HepG2 (cell line): ENCODE measurements around the gene PPP1R15A. TPM values are rescaled to one million over a fixed set of nuclear protein-coding genes. Genes with fewer than 3 reads are reported as not detected.
A peak's percentile ranks its signal among the peaks of the same experiment; 100 is the strongest.

Experiments
- ESRRA ChIP-seq: sonication (generic); formaldehyde crosslinking; IDR thresholded peaks from 2 replicates; pipeline ENCODE4 v1.5.1; 2020; ENCODE audit warnings: mild to moderate bottlenecking, low read depth, missing genetic modification reagents
- GATAD1 ChIP-seq: IDR thresholded peaks from 2 replicates; pipeline ENCODE4 v1.6.1; 2016; ENCODE audit warnings: missing genetic modification reagents, missing compliant biosample characterization
- KLF6 ChIP-seq: IDR thresholded peaks from 2 replicates; pipeline ENCODE4 v1.8.0; 2016; ENCODE audit warnings: missing biosample characterization, missing genetic modification reagents
- KMT2B ChIP-seq: IDR thresholded peaks from 2 replicates; pipeline ENCODE4 v1.6.1; 2016; ENCODE audit warnings: missing genetic modification reagents, missing compliant biosample characterization
- MED1 ChIP-seq: sonication (generic); formaldehyde crosslinking; IDR thresholded peaks from 2 replicates; pipeline ENCODE4 v1.4.0; 2020; ENCODE audit warnings: missing genetic modification reagents
- MTA3 ChIP-seq: sonication (generic); formaldehyde crosslinking; IDR thresholded peaks from 2 replicates; pipeline ENCODE4 v1.4.0; 2020; ENCODE audit warnings: missing genetic modification reagents
- RCOR2 ChIP-seq: IDR thresholded peaks from 2 replicates; pipeline ENCODE4 v1.6.1; 2016; ENCODE audit warnings: missing biosample characterization, missing genetic modification reagents
- RFX3 ChIP-seq: IDR thresholded peaks from 2 replicates; pipeline ENCODE4 v1.6.1; 2016; ENCODE audit warnings: missing biosample characterization, missing genetic modification reagents
- SALL1 ChIP-seq: sonication (generic); formaldehyde crosslinking; IDR thresholded peaks from 2 replicates; pipeline ENCODE4 v1.8.0; 2022; ENCODE audit warnings: mild to moderate bottlenecking, missing genetic modification reagents
- SETDB1 ChIP-seq: sonication (generic); formaldehyde crosslinking; IDR thresholded peaks from 2 replicates; pipeline ENCODE4 v1.5.1; 2020; ENCODE audit warnings: missing genetic modification reagents, mild to moderate bottlenecking, borderline replicate concordance
- SMAD3 ChIP-seq: sonication (generic); formaldehyde crosslinking; IDR thresholded peaks from 2 replicates; pipeline ENCODE4 v1.4.0; 2020; ENCODE audit warnings: missing genetic modification reagents
- SRSF9 ChIP-seq: fragments of 200-400 bp; formaldehyde crosslinking; IDR thresholded peaks from 2 replicates; pipeline ENCODE4 v1.6.1; 2018; ENCODE audit warnings: borderline replicate concordance, mild to moderate bottlenecking, low read depth, low read length; ENCODE audit not compliant: insufficient read depth, poor library complexity, severe bottlenecking
- TAF1 ChIP-seq: sonication (generic); formaldehyde crosslinking; IDR thresholded peaks from 2 replicates; pipeline ENCODE4 v1.4.0; 2020; ENCODE audit warnings: missing genetic modification reagents
- TCF7 ChIP-seq: sonication (generic); IDR thresholded peaks from 2 replicates; pipeline ENCODE4 v1.6.1; 2016; ENCODE audit warnings: antibody characterized with exemption, low read depth
- TMF1 ChIP-seq: sonication (generic); formaldehyde crosslinking; IDR thresholded peaks from 2 replicates; pipeline ENCODE4 v1.8.1; 2022; ENCODE audit warnings: low read depth, missing genetic modification reagents
- ZFAT ChIP-seq: sonication (generic); formaldehyde crosslinking; conservative IDR thresholded peaks from 2 replicates; pipeline ENCODE4 v1.8.1; 2023; ENCODE audit warnings: missing genetic modification reagents, inconsistent platforms
- ZFP1 ChIP-seq: IDR thresholded peaks from 2 replicates; pipeline ENCODE4 v1.6.1; 2016
- ZNF337 ChIP-seq: sonication (generic); formaldehyde crosslinking; IDR thresholded peaks from 2 replicates; pipeline ENCODE4 v1.5.1; 2020; ENCODE audit warnings: missing genetic modification reagents, low read depth, mild to moderate bottlenecking, borderline replicate concordance
- ZNF432 ChIP-seq: sonication (generic); formaldehyde crosslinking; IDR thresholded peaks from 2 replicates; pipeline ENCODE4 v1.5.0; 2020; ENCODE audit warnings: missing genetic modification reagents, mild to moderate bottlenecking, borderline replicate concordance
- ZNF557 ChIP-seq: sonication (generic); formaldehyde crosslinking; IDR thresholded peaks from 2 replicates; pipeline ENCODE4 v1.4.0; 2020; ENCODE audit warnings: missing genetic modification reagents
- ZNF563 ChIP-seq: sonication (generic); formaldehyde crosslinking; IDR thresholded peaks from 2 replicates; pipeline ENCODE4 v1.8.0; 2022; ENCODE audit warnings: mild to moderate bottlenecking, moderate library complexity, missing genetic modification reagents
- ZNF746 ChIP-seq: sonication (generic); formaldehyde crosslinking; IDR thresholded peaks from 2 replicates; pipeline ENCODE4 v1.8.0; 2022; ENCODE audit warnings: mild to moderate bottlenecking, missing genetic modification reagents
- ZNF747 ChIP-seq: sonication (generic); formaldehyde crosslinking; IDR thresholded peaks from 2 replicates; pipeline ENCODE4 v1.8.1; 2023; ENCODE audit warnings: missing genetic modification reagents, mild to moderate bottlenecking, borderline replicate concordance
- polyA plus RNA-seq, 8 experiments: library from polyadenylated mRNA; depleted of rRNA in 3 of 8; stranded (reverse) in 7 of 8; unstranded in 1 of 8; fragments of >200 nt; fragmentation: Illumina TruSeq in 4 of 8; extraction: Trizol in 4 of 8; gene quantifications; 2 replicates each; pipeline versions ENCODE4 v1.2.1 to v1.2.3, GENCODE V29; 2011 to 2016; ENCODE audit warnings: low read depth in 4 of 8, missing spikeins in 1 of 8, mixed read lengths in 1 of 8; ENCODE audit not compliant: insufficient read depth in 1 of 8
- total RNA-seq, 5 experiments: library from RNA; depleted of rRNA; stranded (reverse); fragments of >200 nt; fragmentation: Illumina TruSeq; extraction: Trizol; gene quantifications; 2 replicates each; pipeline ENCODE4 v1.2.3, GENCODE V29; 2016; ENCODE audit warnings: low read depth in 1 of 5
- TF ChIP-seq, protein P1 (sequence below): IDR thresholded peaks from 2 replicates; pipeline ENCODE4 v1.6.1; 2016; ENCODE audit warnings: low read depth
- TF ChIP-seq, protein P2 (sequence below): sonication (generic); formaldehyde crosslinking; conservative IDR thresholded peaks from 2 replicates; pipeline ENCODE4 v1.4.0; 2020; ENCODE audit warnings: missing genetic modification reagents
- TF ChIP-seq, protein P3 (sequence below): IDR thresholded peaks from 2 replicates; pipeline ENCODE4 v1.6.1; 2016
- TF ChIP-seq, protein P4 (sequence below): sonication (generic); formaldehyde crosslinking; IDR thresholded peaks from 2 replicates; pipeline ENCODE4 v1.5.0; 2020; ENCODE audit warnings: missing genetic modification reagents, mild to moderate bottlenecking, borderline replicate concordance
- TF ChIP-seq, protein P5 (sequence below): sonication (generic); formaldehyde crosslinking; IDR thresholded peaks from 2 replicates; pipeline ENCODE4 v1.4.0; 2020; ENCODE audit warnings: missing genetic modification reagents

PPP1R15A gene
- total and polyA plus RNA-seq, 2 of the 13 experiments (the other 11 are each of a cell fraction or from before 2014, with no cell fraction given) = 15.6 to 18.5 TPM

DNA sequence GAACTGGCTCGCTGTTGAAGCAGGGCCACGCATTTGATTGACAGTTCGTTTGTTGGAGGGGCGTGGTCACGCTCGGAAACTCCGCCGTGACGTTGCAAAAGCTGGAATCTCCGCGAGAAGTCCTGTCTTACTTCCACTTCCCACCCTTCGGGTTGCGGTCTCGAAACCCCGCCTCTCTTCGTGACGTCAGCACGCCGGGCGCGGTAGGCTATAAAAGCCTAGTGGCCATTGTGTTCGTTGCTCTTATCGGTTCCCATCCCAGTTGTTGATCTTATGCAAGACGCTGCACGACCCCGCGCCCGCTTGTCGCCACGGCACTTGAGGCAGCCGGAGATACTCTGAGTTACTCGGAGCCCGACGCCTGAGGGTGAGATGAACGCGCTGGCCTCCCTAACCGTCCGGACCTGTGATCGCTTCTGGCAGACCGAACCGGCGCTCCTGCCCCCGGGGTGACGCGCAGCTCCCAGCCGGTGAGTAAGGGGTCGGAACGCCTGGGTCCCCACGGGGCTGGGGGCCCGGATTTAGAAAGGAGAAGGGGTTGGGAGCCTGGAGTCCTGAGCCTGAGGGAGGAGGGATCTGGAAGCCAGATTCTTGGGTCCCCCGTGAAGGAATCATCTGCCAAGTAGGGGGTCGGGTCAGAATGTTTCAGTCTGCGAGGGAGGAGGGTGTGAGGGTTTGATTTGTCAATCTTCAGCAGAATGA lies at the start of gene PPP1R15A (continued):
- TF ChIP-seq ESRRA (CRISPR knock-in tag) = no peak
- TF ChIP-seq, protein P1, sequence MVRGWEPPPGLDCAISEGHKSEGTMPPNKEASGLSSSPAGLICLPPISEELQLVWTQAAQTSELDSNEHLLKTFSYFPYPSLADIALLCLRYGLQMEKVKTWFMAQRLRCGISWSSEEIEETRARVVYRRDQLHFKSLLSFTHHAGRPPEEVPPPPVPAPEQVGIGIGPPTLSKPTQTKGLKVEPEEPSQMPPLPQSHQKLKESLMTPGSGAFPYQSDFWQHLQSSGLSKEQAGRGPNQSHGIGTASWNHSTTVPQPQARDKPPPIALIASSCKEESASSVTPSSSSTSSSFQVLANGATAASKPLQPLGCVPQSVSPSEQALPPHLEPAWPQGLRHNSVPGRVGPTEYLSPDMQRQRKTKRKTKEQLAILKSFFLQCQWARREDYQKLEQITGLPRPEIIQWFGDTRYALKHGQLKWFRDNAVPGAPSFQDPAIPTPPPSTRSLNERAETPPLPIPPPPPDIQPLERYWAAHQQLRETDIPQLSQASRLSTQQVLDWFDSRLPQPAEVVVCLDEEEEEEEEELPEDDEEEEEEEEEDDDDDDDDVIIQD (CRISPR knock-in tag) = peak; percentile 72; the same call in 1 of the 2 replicates
- TF ChIP-seq, protein P2, sequence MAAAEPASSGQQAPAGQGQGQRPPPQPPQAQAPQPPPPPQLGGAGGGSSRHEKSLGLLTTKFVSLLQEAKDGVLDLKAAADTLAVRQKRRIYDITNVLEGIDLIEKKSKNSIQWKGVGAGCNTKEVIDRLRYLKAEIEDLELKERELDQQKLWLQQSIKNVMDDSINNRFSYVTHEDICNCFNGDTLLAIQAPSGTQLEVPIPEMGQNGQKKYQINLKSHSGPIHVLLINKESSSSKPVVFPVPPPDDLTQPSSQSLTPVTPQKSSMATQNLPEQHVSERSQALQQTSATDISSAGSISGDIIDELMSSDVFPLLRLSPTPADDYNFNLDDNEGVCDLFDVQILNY = no peak
- TF ChIP-seq ZNF747 (CRISPR knock-in tag) = peak; percentile 87; the same call in 1 of the 2 replicates
- no peak for TF ChIP-seq TMF1 (CRISPR knock-in tag)
- TF ChIP-seq KLF6 (CRISPR knock-in tag) = 0 out of 2 replicates have a peak, but pooled peaks have one; percentile 73
- peak; percentile 12; the same call in 1 of the 2 replicates for TF ChIP-seq SMAD3
- peak; percentile 47; the same call in 1 of the 2 replicates for TF ChIP-seq KMT2B
- no peak for TF ChIP-seq RFX3 (CRISPR knock-in tag)
- TF ChIP-seq ZNF563 (CRISPR knock-in tag) = peak; percentile 75
- TF ChIP-seq ZNF557 (CRISPR knock-in tag) = no peak
- TF ChIP-seq ZNF432 (CRISPR knock-in tag) = no peak
- TF ChIP-seq, protein P3, sequence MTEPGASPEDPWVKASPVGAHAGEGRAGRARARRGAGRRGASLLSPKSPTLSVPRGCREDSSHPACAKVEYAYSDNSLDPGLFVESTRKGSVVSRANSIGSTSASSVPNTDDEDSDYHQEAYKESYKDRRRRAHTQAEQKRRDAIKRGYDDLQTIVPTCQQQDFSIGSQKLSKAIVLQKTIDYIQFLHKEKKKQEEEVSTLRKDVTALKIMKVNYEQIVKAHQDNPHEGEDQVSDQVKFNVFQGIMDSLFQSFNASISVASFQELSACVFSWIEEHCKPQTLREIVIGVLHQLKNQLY (CRISPR knock-in tag) = no peak
- TF ChIP-seq, protein P4, sequence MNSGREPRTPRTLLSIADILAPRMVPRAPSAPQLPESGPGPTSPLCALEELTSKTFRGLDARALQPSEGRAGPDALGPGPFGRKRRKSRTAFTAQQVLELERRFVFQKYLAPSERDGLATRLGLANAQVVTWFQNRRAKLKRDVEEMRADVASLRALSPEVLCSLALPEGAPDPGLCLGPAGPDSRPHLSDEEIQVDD (CRISPR knock-in tag) = no peak
- TF ChIP-seq ZFP1 (CRISPR knock-in tag) = no peak; the same call in 1 of the 2 replicates
- peak; percentile 64 for TF ChIP-seq MED1 (CRISPR knock-in tag)
- no peak for TF ChIP-seq SETDB1
- TF ChIP-seq GATAD1 = peak; percentile 48; the same call in 1 of the 2 replicates
- TF ChIP-seq TAF1 (CRISPR knock-in tag) = peak; percentile 91
- TF ChIP-seq MTA3 (CRISPR knock-in tag) = no peak
- TF ChIP-seq RCOR2 = no peak
- no peak for TF ChIP-seq SRSF9
- TF ChIP-seq TCF7 = no peak
- no peak for TF ChIP-seq ZFAT (CRISPR knock-in tag)
- TF ChIP-seq ZNF337 (CRISPR knock-in tag) = peak; percentile 87; the same call in 1 of the 2 replicates
- no peak; the same call in 1 of the 2 replicates for TF ChIP-seq ZNF746 (CRISPR knock-in tag)
- TF ChIP-seq SALL1 = peak; percentile 92
- TF ChIP-seq, protein P5, sequence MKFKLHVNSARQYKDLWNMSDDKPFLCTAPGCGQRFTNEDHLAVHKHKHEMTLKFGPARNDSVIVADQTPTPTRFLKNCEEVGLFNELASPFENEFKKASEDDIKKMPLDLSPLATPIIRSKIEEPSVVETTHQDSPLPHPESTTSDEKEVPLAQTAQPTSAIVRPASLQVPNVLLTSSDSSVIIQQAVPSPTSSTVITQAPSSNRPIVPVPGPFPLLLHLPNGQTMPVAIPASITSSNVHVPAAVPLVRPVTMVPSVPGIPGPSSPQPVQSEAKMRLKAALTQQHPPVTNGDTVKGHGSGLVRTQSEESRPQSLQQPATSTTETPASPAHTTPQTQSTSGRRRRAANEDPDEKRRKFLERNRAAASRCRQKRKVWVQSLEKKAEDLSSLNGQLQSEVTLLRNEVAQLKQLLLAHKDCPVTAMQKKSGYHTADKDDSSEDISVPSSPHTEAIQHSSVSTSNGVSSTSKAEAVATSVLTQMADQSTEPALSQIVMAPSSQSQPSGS (CRISPR knock-in tag) = peak; percentile 72
